ENCODE measurements around the gene MCM7. TPM values are rescaled to one million over a fixed set of nuclear protein-coding genes. Genes with fewer than 3 reads are reported as not detected.

Gene MCM7
- total RNA-seq, 1 donor from 2014 or later: 206 TPM

DNA sequence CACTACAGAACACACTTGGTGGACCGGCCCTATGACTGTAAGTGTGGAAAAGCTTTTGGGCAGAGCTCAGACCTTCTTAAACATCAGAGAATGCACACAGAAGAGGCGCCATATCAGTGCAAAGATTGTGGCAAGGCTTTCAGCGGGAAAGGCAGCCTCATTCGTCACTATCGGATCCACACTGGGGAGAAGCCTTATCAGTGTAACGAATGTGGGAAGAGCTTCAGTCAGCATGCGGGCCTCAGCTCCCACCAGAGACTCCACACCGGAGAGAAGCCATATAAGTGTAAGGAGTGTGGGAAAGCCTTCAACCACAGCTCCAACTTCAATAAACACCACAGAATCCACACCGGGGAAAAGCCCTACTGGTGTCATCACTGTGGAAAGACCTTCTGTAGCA lies 37.0 kb downstream of the MCM7 start:
- Mint-ChIP-seq H3K4me3 (no peak overlapping the region), H3K27me3 (ENCODE audit: insufficient read depth, low read depth) (peaks cover 2% of the 10 kb centered on the region), H3K27ac (no peak overlapping the region), H3K36me3 (peaks cover 45% of the 10 kb centered on the region), H3K4me1 (no peaks in the 10 kb centered on the region), H3K9me3 (peaks cover 5% of the 10 kb centered on the region)
- Histone ChIP-seq H3K79me2 (ENCODE audit: low read depth) (no peaks in the 10 kb centered on the region), H3K36me3 (peaks cover 13% of the 10 kb centered on the region), H2AFZ (replicated peaks) (no peak overlapping the region), H3K9ac (no peak overlapping the region), H3K9me3 (ENCODE audit: low read depth) (peaks cover under 1% of the 10 kb centered on the region), H3K27ac (no peak overlapping the region), H3K4me3 (no peak overlapping the region), H4K20me1 (ENCODE audit: low read depth) (no peaks in the 10 kb centered on the region), H3K4me2 (no peak overlapping the region), H3K27me3 (no peaks in the 10 kb centered on the region), H3F3A (ENCODE audit: low read depth) (peaks cover 35% of the 10 kb centered on the region), H3K4me1 (no peaks in the 10 kb centered on the region)
- TF ChIP-seq, protein P1, sequence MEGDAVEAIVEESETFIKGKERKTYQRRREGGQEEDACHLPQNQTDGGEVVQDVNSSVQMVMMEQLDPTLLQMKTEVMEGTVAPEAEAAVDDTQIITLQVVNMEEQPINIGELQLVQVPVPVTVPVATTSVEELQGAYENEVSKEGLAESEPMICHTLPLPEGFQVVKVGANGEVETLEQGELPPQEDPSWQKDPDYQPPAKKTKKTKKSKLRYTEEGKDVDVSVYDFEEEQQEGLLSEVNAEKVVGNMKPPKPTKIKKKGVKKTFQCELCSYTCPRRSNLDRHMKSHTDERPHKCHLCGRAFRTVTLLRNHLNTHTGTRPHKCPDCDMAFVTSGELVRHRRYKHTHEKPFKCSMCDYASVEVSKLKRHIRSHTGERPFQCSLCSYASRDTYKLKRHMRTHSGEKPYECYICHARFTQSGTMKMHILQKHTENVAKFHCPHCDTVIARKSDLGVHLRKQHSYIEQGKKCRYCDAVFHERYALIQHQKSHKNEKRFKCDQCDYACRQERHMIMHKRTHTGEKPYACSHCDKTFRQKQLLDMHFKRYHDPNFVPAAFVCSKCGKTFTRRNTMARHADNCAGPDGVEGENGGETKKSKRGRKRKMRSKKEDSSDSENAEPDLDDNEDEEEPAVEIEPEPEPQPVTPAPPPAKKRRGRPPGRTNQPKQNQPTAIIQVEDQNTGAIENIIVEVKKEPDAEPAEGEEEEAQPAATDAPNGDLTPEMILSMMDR (IDR thresholded peaks at IDR 0.05): no peak
- TF ChIP-seq EZH2 (IDR thresholded peaks at IDR 0.05) (no peak), EZH2phosphoT487 (IDR thresholded peaks at IDR 0.05) (no peak)
- DNase-seq (ENCODE audit: low spot score): no peak

DNA sequence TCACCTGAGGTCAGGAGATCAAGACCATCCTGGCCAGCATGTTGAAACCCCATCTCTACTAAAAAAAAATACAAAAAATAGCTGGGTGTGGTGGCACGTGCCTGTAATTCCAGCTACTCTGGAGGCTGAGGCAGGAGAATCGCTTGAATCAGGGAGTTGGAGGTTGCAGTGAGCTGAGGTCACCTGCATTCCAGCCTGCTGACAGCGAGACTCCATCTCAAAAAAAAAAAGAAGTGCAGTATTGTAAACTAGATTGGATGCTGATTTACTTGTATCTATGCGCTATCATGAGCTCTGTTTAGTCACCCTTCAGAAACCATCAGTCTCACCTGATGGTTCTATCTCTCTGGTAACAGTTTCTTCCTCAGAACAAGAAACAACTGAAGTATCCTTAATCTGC lies 37.8 kb downstream of the MCM7 start:
- Mint-ChIP-seq H3K36me3 (peaks cover 48% of the 10 kb centered on the region), H3K27me3 (ENCODE audit: insufficient read depth, low read depth) (peaks cover 2% of the 10 kb centered on the region), H3K27ac (no peak overlapping the region), H3K4me3 (no peak overlapping the region), H3K9me3 (peaks cover 5% of the 10 kb centered on the region), H3K4me1 (no peaks in the 10 kb centered on the region)
- Histone ChIP-seq H2AFZ (replicated peaks) (no peak overlapping the region), H3K9ac (no peak overlapping the region), H3F3A (ENCODE audit: low read depth) (peaks cover 31% of the 10 kb centered on the region), H3K4me1 (no peaks in the 10 kb centered on the region), H3K4me2 (no peak overlapping the region), H3K9me3 (ENCODE audit: low read depth) (no peaks in the 10 kb centered on the region), H3K27me3 (no peaks in the 10 kb centered on the region), H4K20me1 (ENCODE audit: low read depth) (no peaks in the 10 kb centered on the region), H3K36me3 (peaks cover 6% of the 10 kb centered on the region), H3K27ac (no peak overlapping the region), H3K79me2 (ENCODE audit: low read depth) (no peaks in the 10 kb centered on the region), H3K4me3 (no peak overlapping the region)
- no peak for DNase-seq (ENCODE audit: low spot score)
- TF ChIP-seq, protein P1 (IDR thresholded peaks at IDR 0.05): no peak
- TF ChIP-seq EZH2 (IDR thresholded peaks at IDR 0.05) (no peak), EZH2phosphoT487 (IDR thresholded peaks at IDR 0.05) (no peak)

DNA sequence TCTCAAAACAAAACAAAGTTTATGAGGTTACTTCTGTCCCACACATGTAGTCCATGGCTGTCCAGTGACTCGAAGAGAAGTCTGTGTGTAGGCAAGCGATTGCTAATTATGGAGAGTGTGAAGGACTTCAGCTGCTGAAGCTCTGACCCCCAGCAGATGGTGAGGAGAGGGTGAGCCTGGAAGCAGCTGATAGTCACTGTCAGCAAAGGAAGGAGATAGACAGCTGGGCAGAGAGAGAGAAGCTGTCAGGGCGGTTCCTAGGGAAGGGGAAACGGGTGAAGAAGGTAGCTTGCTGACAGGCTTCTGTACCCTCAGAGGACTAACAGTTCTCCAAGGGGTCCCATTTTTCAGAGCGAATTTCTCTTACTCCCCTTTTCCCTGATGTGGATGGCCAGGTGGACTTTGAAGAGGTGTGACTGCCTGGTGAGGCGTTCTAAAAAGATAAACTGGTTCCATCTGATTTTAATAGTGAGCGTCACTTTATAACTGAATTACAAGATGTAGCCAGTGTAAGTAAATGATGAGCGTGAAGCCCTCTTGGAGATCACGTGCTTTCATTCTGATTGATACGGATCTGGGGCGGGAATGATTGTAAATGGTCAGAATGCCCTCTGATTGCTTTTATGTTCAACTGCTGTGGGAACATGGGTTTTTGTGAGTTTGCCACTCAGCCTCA lies 39.5 kb downstream of the MCM7 start:
- Mint-ChIP-seq H3K27ac (no peak overlapping the region), H3K36me3 (peaks cover 47% of the 10 kb centered on the region), H3K9me3 (no peaks in the 10 kb centered on the region), H3K27me3 (ENCODE audit: insufficient read depth, low read depth) (no peaks in the 10 kb centered on the region), H3K4me3 (no peak overlapping the region), H3K4me1 (no peaks in the 10 kb centered on the region)
- H3K27ac ChIP-seq: no peak overlapping the region
- no peak for TF ChIP-seq EZH2phosphoT487 (IDR thresholded peaks at IDR 0.05)
- TF ChIP-seq, protein P1 (IDR thresholded peaks at IDR 0.05): no peak
- TF ChIP-seq EZH2 (IDR thresholded peaks at IDR 0.05): no peak
- no peaks in the 10 kb centered on the region for H3K9me3 ChIP-seq (ENCODE audit: low read depth)
- no peaks in the 10 kb centered on the region for H4K20me1 ChIP-seq (ENCODE audit: low read depth)
- no peaks in the 10 kb centered on the region for H3K27me3 ChIP-seq
- no peak overlapping the region for H3K4me2 ChIP-seq
- H3F3A ChIP-seq (ENCODE audit: low read depth): peaks cover 14% of the 10 kb centered on the region
- H3K36me3 ChIP-seq: peaks cover 6% of the 10 kb centered on the region
- no peak overlapping the region for H3K9ac ChIP-seq
- no peak for DNase-seq (ENCODE audit: low spot score)
- no peaks in the 10 kb centered on the region for H3K4me1 ChIP-seq
- no peaks in the 10 kb centered on the region for H3K79me2 ChIP-seq (ENCODE audit: low read depth)
- H3K4me3 ChIP-seq: no peak overlapping the region
- H2AFZ ChIP-seq (replicated peaks): no peak overlapping the region

Measured in neural progenitor cell (in vitro differentiated cells).